Measurements from ENCODE around the gene TGFA. TPM values are rescaled to one million over a fixed set of nuclear protein-coding genes. Genes with fewer than 3 reads are reported as not detected.

Gene TGFA
- total RNA-seq, 1 donor, result not detected

DNA sequence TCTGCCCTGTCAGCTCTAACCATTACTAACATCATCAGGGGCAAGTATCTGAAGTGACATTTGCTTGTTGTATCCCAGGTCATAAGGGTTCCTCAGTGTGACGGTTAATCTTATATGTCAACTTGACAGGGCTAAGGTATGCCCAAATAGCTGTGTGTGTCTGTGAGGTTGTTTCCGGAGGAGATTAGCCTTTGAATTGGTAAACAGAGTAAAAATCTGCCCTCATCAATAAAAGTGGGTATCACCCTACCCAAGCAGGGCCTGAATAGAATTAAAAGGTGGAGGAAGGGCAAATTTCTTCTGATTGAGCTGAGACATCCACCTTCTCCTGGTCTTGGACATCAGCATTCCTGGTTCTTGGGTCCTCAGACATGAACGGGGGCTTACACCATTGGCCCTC lies 12.8 kb upstream of the TGFA start:
- H3K4me3 ChIP-seq (ENCODE audit: insufficient read depth, low read length), result no peak overlapping the region
- H3K4me2 ChIP-seq (ENCODE audit: insufficient read depth, low read length), result no peak overlapping the region
- H3K4me1 ChIP-seq (ENCODE audit: insufficient read depth, low read length), result no peaks in the 10 kb centered on the region
- DNase-seq (ENCODE audit: insufficient read length, low spot score, missing footprints), result no peak
- H3K36me3 ChIP-seq (ENCODE audit: insufficient read depth, low read length), result no peaks in the 10 kb centered on the region
- H3K27ac ChIP-seq (ENCODE audit: low read depth, low read length), result no peak overlapping the region
- H2AFZ ChIP-seq (ENCODE audit: low read length), result no peak overlapping the region
- H3K27me3 ChIP-seq (ENCODE audit: insufficient read depth, low read length), result no peaks in the 10 kb centered on the region
- H3K9me3 ChIP-seq (ENCODE audit: low read depth, low read length), result no peaks in the 10 kb centered on the region
- no peaks in the 10 kb centered on the region for H4K20me1 ChIP-seq (ENCODE audit: insufficient read depth, low read length)
- H3K79me2 ChIP-seq (ENCODE audit: insufficient read depth, low read length), result no peaks in the 10 kb centered on the region
- TF ChIP-seq, protein P1, sequence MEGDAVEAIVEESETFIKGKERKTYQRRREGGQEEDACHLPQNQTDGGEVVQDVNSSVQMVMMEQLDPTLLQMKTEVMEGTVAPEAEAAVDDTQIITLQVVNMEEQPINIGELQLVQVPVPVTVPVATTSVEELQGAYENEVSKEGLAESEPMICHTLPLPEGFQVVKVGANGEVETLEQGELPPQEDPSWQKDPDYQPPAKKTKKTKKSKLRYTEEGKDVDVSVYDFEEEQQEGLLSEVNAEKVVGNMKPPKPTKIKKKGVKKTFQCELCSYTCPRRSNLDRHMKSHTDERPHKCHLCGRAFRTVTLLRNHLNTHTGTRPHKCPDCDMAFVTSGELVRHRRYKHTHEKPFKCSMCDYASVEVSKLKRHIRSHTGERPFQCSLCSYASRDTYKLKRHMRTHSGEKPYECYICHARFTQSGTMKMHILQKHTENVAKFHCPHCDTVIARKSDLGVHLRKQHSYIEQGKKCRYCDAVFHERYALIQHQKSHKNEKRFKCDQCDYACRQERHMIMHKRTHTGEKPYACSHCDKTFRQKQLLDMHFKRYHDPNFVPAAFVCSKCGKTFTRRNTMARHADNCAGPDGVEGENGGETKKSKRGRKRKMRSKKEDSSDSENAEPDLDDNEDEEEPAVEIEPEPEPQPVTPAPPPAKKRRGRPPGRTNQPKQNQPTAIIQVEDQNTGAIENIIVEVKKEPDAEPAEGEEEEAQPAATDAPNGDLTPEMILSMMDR (IDR thresholded peaks at IDR 0.05; ENCODE audit: extremely low read depth, low read depth, low read length), result no peak

GRCh38 chr2:70565039-70565731 lies 11.6 kb upstream of the TGFA start:
- H3K27me3 ChIP-seq (ENCODE audit: insufficient read depth, low read length), result no peaks in the 10 kb centered on the region
- H3K4me1 ChIP-seq (ENCODE audit: insufficient read depth, low read length), result no peaks in the 10 kb centered on the region
- no peaks in the 10 kb centered on the region for H3K36me3 ChIP-seq (ENCODE audit: insufficient read depth, low read length)
- no peaks in the 10 kb centered on the region for H3K79me2 ChIP-seq (ENCODE audit: insufficient read depth, low read length)
- TF ChIP-seq, protein P1 (IDR thresholded peaks at IDR 0.05; ENCODE audit: extremely low read depth, low read depth, low read length), result no peak
- H3K4me3 ChIP-seq (ENCODE audit: insufficient read depth, low read length), result no peak overlapping the region
- H3K4me2 ChIP-seq (ENCODE audit: insufficient read depth, low read length), result no peak overlapping the region
- no peak overlapping the region for H2AFZ ChIP-seq (ENCODE audit: low read length)
- H3K9me3 ChIP-seq (ENCODE audit: low read depth, low read length), result no peaks in the 10 kb centered on the region
- H4K20me1 ChIP-seq (ENCODE audit: insufficient read depth, low read length), result no peaks in the 10 kb centered on the region
- no peak overlapping the region for H3K27ac ChIP-seq (ENCODE audit: low read depth, low read length)
- DNase-seq (ENCODE audit: insufficient read length, low spot score, missing footprints), result no peak

DNA sequence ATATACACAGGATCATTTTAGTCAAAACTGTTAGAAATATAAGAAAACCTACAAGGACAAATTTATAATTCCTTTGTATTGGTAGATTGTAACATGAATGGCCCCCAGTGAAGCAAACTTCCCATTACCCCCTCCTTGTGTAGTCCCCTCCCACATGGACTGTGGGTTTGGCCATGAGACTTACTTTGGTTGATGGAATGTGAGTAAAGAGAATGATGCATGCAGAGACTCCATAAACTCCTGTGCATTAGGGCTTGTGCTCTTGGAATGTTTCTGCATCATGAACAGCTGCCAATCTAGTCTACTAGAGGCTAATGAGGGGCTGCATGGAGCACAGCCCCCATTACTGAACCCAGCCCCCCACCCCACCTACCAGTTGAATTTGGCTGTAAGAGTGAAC lies 8.3 kb upstream of the TGFA start:
- no peak for DNase-seq (ENCODE audit: insufficient read length, low spot score, missing footprints)
- Histone ChIP-seq H3K9me3 (ENCODE audit: low read depth, low read length) (no peaks in the 10 kb centered on the region), H3K27ac (ENCODE audit: low read depth, low read length) (no peak overlapping the region), H3K4me3 (ENCODE audit: insufficient read depth, low read length) (no peak overlapping the region), H2AFZ (ENCODE audit: low read length) (no peak overlapping the region), H3K36me3 (ENCODE audit: insufficient read depth, low read length) (no peaks in the 10 kb centered on the region), H3K79me2 (ENCODE audit: insufficient read depth, low read length) (no peaks in the 10 kb centered on the region), H4K20me1 (ENCODE audit: insufficient read depth, low read length) (no peaks in the 10 kb centered on the region), H3K4me2 (ENCODE audit: insufficient read depth, low read length) (no peak overlapping the region), H3K27me3 (ENCODE audit: insufficient read depth, low read length) (peaks cover 5% of the 10 kb centered on the region), H3K4me1 (ENCODE audit: insufficient read depth, low read length) (no peaks in the 10 kb centered on the region)
- TF ChIP-seq, protein P1 (IDR thresholded peaks at IDR 0.05; ENCODE audit: extremely low read depth, low read depth, low read length), result no peak

DNA sequence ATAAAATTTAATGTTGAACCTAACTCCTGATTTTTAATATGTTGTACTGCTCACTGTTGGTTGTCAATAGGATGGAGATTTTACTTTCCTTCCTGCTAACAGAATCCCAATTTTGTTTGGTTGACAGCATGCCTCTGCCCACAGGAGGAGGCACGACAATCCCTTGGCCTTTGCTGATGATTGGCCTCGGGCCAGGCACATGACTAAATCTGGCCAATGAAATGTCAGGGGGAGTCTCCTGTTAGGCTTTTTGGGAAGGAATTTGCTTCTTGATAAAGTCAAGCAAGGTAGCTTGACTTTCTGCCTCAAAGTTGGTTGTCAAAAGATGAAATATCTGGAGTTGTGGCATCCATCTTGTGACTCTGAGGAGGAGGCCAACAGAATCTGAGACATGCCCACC lies 6.8 kb upstream of the TGFA start:
- H3K4me2 ChIP-seq (ENCODE audit: insufficient read depth, low read length), result no peak overlapping the region
- no peaks in the 10 kb centered on the region for H3K36me3 ChIP-seq (ENCODE audit: insufficient read depth, low read length)
- H3K9me3 ChIP-seq (ENCODE audit: low read depth, low read length), result no peaks in the 10 kb centered on the region
- peaks cover 6% of the 10 kb centered on the region for H3K27me3 ChIP-seq (ENCODE audit: insufficient read depth, low read length)
- no peak overlapping the region for H3K4me3 ChIP-seq (ENCODE audit: insufficient read depth, low read length)
- H2AFZ ChIP-seq (ENCODE audit: low read length), result no peak overlapping the region
- H3K27ac ChIP-seq (ENCODE audit: low read depth, low read length), result no peak overlapping the region
- no peak for DNase-seq (ENCODE audit: insufficient read length, low spot score, missing footprints)
- no peaks in the 10 kb centered on the region for H3K4me1 ChIP-seq (ENCODE audit: insufficient read depth, low read length)
- H4K20me1 ChIP-seq (ENCODE audit: insufficient read depth, low read length), result no peaks in the 10 kb centered on the region
- TF ChIP-seq, protein P1 (IDR thresholded peaks at IDR 0.05; ENCODE audit: extremely low read depth, low read depth, low read length), result no peak
- no peaks in the 10 kb centered on the region for H3K79me2 ChIP-seq (ENCODE audit: insufficient read depth, low read length)
